ENCODE results near the gene ACAD10. TPM values are rescaled to one million over a fixed set of nuclear protein-coding genes. Genes with fewer than 3 reads are reported as not detected.

Gene ACAD10
- total and polyA plus RNA-seq, 2 of the 13 experiments (the other 11 are each of a cell fraction or from before 2014, with no cell fraction given), result 15.2 to 16.3 TPM

GRCh38 chr12:111777345-111778045 lies 91.6 kb downstream of the ACAD10 start (continued):
- peak; percentile 71 for TF ChIP-seq PATZ1 (CRISPR knock-in tag; IDR thresholded peaks at IDR 0.05)
- TF ChIP-seq ZNF614 (CRISPR knock-in tag; IDR thresholded peaks at IDR 0.05; ENCODE audit: borderline replicate concordance), result 0 out of 2 replicates have a peak, but pooled peaks have one; percentile 44
- 0 out of 2 replicates have a peak, but pooled peaks have one; percentile 31 for TF ChIP-seq KDM2A (CRISPR knock-in tag; IDR thresholded peaks at IDR 0.05; ENCODE audit: borderline replicate concordance, low read depth)
- TF ChIP-seq NCOR1 (IDR thresholded peaks at IDR 0.05; ENCODE audit: borderline replicate concordance, low read length), result peak; percentile 97
- 0 out of 2 replicates have a peak, but pooled peaks have one; percentile 12 for TF ChIP-seq ZNF652 (CRISPR knock-in tag; IDR thresholded peaks at IDR 0.05; ENCODE audit: borderline replicate concordance, low read depth)
- no peak for TF ChIP-seq CENPBD1 (CRISPR knock-in tag; IDR thresholded peaks at IDR 0.05; ENCODE audit: borderline replicate concordance, low read depth)
- TF ChIP-seq PCBP2 (optimal IDR thresholded peaks at IDR 0.05; ENCODE audit: low read depth, low read length, poor library complexity, severe bottlenecking), result no peak
- TF ChIP-seq KDM6A (CRISPR knock-in tag; IDR thresholded peaks at IDR 0.05; ENCODE audit: low read depth), result no peak
- no peak for TF ChIP-seq ZNF558 (CRISPR knock-in tag; IDR thresholded peaks at IDR 0.05; ENCODE audit: borderline replicate concordance)
- TF ChIP-seq NFE2L1 (CRISPR knock-in tag; IDR thresholded peaks at IDR 0.05; ENCODE audit: borderline replicate concordance), result no peak
- TF ChIP-seq RFX3 (CRISPR knock-in tag; IDR thresholded peaks at IDR 0.05), result no peak
- TF ChIP-seq FOSL2 (CRISPR knock-in tag; IDR thresholded peaks at IDR 0.05), result peak; percentile 67
- no peak for TF ChIP-seq MAFG (CRISPR knock-in tag; IDR thresholded peaks at IDR 0.05)
- no peak for TF ChIP-seq ZEB1 (IDR thresholded peaks at IDR 0.05; ENCODE audit: insufficient replicate concordance, low read depth)
- no peak for TF ChIP-seq ARID3A (IDR thresholded peaks at IDR 0.05; ENCODE audit: low read depth, low read length)
- no peak for TF ChIP-seq ATF7-NPFF (CRISPR knock-in tag; IDR thresholded peaks at IDR 0.05; ENCODE audit: low read depth)
- TF ChIP-seq FOXC1 (CRISPR knock-in tag; IDR thresholded peaks at IDR 0.05; ENCODE audit: borderline replicate concordance), result 0 out of 2 replicates have a peak, but pooled peaks have one; percentile 13
- 0 out of 2 replicates have a peak, but pooled peaks have one; percentile 32 for TF ChIP-seq ZNF124 (CRISPR knock-in tag; IDR thresholded peaks at IDR 0.05)
- TF ChIP-seq CHCHD3 (CRISPR knock-in tag; IDR thresholded peaks at IDR 0.05), result no peak
- no peak for TF ChIP-seq RORA (CRISPR knock-in tag; IDR thresholded peaks at IDR 0.05)
- TF ChIP-seq CCAR2 (optimal IDR thresholded peaks at IDR 0.05; ENCODE audit: low read depth, low read length), result no peak
- peak; percentile 55; the same call in 1 of the 2 replicates for TF ChIP-seq ZNF792 (CRISPR knock-in tag; IDR thresholded peaks at IDR 0.05)
- TF ChIP-seq ARNT2 (CRISPR knock-in tag; IDR thresholded peaks at IDR 0.05; ENCODE audit: low read depth), result no peak
- TF ChIP-seq FOSL1 (CRISPR knock-in tag; IDR thresholded peaks at IDR 0.05; ENCODE audit: borderline replicate concordance), result no peak
- TF ChIP-seq IKZF4 (CRISPR knock-in tag; IDR thresholded peaks at IDR 0.05; ENCODE audit: borderline replicate concordance, low read depth, not compliant biosample characterization), result no peak
- peak; percentile 57 for TF ChIP-seq KAT8 (CRISPR knock-in tag; IDR thresholded peaks at IDR 0.05)

Data from HepG2 (cell line).